GM12878 (cell line): ENCODE measurements around the gene ING5.

Experiments
- CHD1 ChIP-seq: IDR thresholded peaks from 2 replicates; pipeline ENCODE4 v1.6.1; 2012; ENCODE audit warnings: low read depth, low read length, improper control_type of control experiment
- CREB1 ChIP-seq: IDR thresholded peaks from 2 replicates; pipeline ENCODE4 v1.6.1; 2012; ENCODE audit warnings: low read depth, mild to moderate bottlenecking, inconsistent platforms
- EZH2 ChIP-seq: IDR thresholded peaks from 2 replicates; pipeline ENCODE4 v1.6.1; 2012; ENCODE audit warnings: low read depth, mild to moderate bottlenecking, control low read depth, inconsistent platforms, low read length, borderline replicate concordance; ENCODE audit not compliant: control insufficient read depth
- JUND ChIP-seq: IDR thresholded peaks from 2 replicates; pipeline ENCODE4 v1.6.1; 2012; ENCODE audit warnings: low read depth, mild to moderate bottlenecking, low read length, improper control_type of control experiment, moderate library complexity
- POLR2A ChIP-seq: IDR thresholded peaks from 2 replicates; pipeline ENCODE4 v1.6.1; 2011; ENCODE audit warnings: low read depth, mild to moderate bottlenecking, low read length
- RB1 ChIP-seq: fragments of 450-650 bp; formaldehyde crosslinking; IDR thresholded peaks from 2 replicates; pipeline ENCODE4 v1.6.1; 2017; ENCODE audit warnings: mild to moderate bottlenecking, borderline replicate concordance
- TARDBP ChIP-seq: IDR thresholded peaks from 2 replicates; pipeline ENCODE4 v1.6.1; 2016; ENCODE audit warnings: borderline replicate concordance
- TF ChIP-seq, protein P1 (sequence below), 3 experiments: IDR thresholded peaks in 2 of 3; conservative IDR thresholded peaks in 1 of 3; 2 replicates each; pipeline ENCODE4 v1.5.1; 2011; ENCODE audit warnings: low read depth in 3 of 3, low read length in 3 of 3, mild to moderate bottlenecking in 3 of 3, control low read depth in 2 of 3, moderate library complexity in 2 of 3, inconsistent platforms in 1 of 3, mixed read lengths in 1 of 3; ENCODE audit not compliant: control insufficient read depth in 2 of 3, insufficient read depth in 1 of 3; ENCODE audit errors: extremely low read depth in 1 of 3
- TF ChIP-seq, protein P2 (sequence below): fragments of 450-650 bp; IDR thresholded peaks from 2 replicates; pipeline ENCODE4 v1.6.1; 2018; ENCODE audit warnings: borderline replicate concordance, mild to moderate bottlenecking; ENCODE audit not compliant: partially characterized antibody
- TF ChIP-seq, protein P3 (sequence below): fragments of 450-650 bp; IDR thresholded peaks from 2 replicates; pipeline ENCODE4 v1.6.1; 2017; ENCODE audit warnings: antibody characterized with exemption, mild to moderate bottlenecking, moderate library complexity
- TF ChIP-seq, protein P4 (sequence below): IDR thresholded peaks from 2 replicates; pipeline ENCODE4 v1.6.1; 2011; ENCODE audit warnings: low read depth, low read length, improper control_type of control experiment, borderline replicate concordance
- TF ChIP-seq, protein P5 (sequence below): fragments of 450-650 bp; IDR thresholded peaks from 2 replicates; pipeline ENCODE4 v1.6.1; 2017; ENCODE audit warnings: mild to moderate bottlenecking, low read depth, inconsistent platforms; ENCODE audit not compliant: poor library complexity, severe bottlenecking
- TF ChIP-seq, protein P6 (sequence below): fragments of 450-650 bp; IDR thresholded peaks from 2 replicates; pipeline ENCODE4 v1.6.1; 2018; ENCODE audit warnings: mild to moderate bottlenecking, low read depth, moderate library complexity; ENCODE audit not compliant: partially characterized antibody

DNA sequence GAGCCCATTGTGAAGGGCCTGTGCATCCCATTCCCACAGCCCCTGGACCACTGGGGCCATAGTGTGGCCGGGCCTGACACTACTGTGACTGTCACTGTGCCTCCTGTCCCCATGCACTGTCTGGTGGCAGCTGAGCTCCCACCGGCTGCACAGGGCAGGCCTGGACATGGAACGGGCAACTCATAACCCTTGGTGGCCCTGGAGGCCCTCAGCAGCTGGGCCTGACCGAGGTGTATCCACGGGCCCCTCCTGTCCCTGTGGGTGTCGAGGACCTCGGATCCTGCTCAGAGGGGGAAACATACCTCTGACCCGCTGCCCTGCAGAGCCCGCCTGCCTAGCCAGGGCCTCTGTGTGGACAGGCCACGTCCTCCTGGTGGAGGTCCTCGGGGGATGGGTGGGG is 67.0 kb downstream of the ING5 start:
- no peak for TF ChIP-seq TARDBP
- TF ChIP-seq, protein P1, sequence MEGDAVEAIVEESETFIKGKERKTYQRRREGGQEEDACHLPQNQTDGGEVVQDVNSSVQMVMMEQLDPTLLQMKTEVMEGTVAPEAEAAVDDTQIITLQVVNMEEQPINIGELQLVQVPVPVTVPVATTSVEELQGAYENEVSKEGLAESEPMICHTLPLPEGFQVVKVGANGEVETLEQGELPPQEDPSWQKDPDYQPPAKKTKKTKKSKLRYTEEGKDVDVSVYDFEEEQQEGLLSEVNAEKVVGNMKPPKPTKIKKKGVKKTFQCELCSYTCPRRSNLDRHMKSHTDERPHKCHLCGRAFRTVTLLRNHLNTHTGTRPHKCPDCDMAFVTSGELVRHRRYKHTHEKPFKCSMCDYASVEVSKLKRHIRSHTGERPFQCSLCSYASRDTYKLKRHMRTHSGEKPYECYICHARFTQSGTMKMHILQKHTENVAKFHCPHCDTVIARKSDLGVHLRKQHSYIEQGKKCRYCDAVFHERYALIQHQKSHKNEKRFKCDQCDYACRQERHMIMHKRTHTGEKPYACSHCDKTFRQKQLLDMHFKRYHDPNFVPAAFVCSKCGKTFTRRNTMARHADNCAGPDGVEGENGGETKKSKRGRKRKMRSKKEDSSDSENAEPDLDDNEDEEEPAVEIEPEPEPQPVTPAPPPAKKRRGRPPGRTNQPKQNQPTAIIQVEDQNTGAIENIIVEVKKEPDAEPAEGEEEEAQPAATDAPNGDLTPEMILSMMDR (IDR thresholded peaks at IDR 0.05 in 2 of 3, conservative IDR thresholded peaks at IDR 0.05 in 1 of 3; ENCODE audit: control insufficient read depth in 2 of 3, extremely low read depth in 1 of 3, insufficient read depth in 1 of 3, low read depth in 3 of 3, low read length in 3 of 3) = no peak
- TF ChIP-seq, protein P2, sequence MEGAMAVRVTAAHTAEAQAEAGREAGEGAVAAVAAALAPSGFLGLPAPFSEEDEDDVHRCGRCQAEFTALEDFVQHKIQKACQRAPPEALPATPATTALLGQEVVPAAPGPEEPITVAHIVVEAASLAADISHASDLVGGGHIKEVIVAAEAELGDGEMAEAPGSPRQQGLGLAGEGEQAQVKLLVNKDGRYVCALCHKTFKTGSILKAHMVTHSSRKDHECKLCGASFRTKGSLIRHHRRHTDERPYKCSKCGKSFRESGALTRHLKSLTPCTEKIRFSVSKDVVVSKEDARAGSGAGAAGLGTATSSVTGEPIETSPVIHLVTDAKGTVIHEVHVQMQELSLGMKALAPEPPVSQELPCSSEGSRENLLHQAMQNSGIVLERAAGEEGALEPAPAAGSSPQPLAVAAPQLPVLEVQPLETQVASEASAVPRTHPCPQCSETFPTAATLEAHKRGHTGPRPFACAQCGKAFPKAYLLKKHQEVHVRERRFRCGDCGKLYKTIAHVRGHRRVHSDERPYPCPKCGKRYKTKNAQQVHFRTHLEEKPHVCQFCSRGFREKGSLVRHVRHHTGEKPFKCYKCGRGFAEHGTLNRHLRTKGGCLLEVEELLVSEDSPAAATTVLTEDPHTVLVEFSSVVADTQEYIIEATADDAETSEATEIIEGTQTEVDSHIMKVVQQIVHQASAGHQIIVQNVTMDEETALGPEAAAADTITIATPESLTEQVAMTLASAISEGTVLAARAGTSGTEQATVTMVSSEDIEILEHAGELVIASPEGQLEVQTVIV = no peak
- TF ChIP-seq, protein P3, sequence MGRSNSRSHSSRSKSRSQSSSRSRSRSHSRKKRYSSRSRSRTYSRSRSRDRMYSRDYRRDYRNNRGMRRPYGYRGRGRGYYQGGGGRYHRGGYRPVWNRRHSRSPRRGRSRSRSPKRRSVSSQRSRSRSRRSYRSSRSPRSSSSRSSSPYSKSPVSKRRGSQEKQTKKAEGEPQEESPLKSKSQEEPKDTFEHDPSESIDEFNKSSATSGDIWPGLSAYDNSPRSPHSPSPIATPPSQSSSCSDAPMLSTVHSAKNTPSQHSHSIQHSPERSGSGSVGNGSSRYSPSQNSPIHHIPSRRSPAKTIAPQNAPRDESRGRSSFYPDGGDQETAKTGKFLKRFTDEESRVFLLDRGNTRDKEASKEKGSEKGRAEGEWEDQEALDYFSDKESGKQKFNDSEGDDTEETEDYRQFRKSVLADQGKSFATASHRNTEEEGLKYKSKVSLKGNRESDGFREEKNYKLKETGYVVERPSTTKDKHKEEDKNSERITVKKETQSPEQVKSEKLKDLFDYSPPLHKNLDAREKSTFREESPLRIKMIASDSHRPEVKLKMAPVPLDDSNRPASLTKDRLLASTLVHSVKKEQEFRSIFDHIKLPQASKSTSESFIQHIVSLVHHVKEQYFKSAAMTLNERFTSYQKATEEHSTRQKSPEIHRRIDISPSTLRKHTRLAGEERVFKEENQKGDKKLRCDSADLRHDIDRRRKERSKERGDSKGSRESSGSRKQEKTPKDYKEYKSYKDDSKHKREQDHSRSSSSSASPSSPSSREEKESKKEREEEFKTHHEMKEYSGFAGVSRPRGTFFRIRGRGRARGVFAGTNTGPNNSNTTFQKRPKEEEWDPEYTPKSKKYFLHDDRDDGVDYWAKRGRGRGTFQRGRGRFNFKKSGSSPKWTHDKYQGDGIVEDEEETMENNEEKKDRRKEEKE = no peak
- TF ChIP-seq, protein P4, sequence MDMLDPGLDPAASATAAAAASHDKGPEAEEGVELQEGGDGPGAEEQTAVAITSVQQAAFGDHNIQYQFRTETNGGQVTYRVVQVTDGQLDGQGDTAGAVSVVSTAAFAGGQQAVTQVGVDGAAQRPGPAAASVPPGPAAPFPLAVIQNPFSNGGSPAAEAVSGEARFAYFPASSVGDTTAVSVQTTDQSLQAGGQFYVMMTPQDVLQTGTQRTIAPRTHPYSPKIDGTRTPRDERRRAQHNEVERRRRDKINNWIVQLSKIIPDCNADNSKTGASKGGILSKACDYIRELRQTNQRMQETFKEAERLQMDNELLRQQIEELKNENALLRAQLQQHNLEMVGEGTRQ = no peak
- TF ChIP-seq CREB1 = no peak
- TF ChIP-seq JUND = no peak
- TF ChIP-seq CHD1 = no peak
- TF ChIP-seq, protein P5, sequence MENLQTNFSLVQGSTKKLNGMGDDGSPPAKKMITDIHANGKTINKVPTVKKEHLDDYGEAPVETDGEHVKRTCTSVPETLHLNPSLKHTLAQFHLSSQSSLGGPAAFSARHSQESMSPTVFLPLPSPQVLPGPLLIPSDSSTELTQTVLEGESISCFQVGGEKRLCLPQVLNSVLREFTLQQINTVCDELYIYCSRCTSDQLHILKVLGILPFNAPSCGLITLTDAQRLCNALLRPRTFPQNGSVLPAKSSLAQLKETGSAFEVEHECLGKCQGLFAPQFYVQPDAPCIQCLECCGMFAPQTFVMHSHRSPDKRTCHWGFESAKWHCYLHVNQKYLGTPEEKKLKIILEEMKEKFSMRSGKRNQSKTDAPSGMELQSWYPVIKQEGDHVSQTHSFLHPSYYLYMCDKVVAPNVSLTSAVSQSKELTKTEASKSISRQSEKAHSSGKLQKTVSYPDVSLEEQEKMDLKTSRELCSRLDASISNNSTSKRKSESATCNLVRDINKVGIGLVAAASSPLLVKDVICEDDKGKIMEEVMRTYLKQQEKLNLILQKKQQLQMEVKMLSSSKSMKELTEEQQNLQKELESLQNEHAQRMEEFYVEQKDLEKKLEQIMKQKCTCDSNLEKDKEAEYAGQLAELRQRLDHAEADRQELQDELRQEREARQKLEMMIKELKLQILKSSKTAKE = no peak
- no peak for TF ChIP-seq EZH2
- TF ChIP-seq, protein P6, sequence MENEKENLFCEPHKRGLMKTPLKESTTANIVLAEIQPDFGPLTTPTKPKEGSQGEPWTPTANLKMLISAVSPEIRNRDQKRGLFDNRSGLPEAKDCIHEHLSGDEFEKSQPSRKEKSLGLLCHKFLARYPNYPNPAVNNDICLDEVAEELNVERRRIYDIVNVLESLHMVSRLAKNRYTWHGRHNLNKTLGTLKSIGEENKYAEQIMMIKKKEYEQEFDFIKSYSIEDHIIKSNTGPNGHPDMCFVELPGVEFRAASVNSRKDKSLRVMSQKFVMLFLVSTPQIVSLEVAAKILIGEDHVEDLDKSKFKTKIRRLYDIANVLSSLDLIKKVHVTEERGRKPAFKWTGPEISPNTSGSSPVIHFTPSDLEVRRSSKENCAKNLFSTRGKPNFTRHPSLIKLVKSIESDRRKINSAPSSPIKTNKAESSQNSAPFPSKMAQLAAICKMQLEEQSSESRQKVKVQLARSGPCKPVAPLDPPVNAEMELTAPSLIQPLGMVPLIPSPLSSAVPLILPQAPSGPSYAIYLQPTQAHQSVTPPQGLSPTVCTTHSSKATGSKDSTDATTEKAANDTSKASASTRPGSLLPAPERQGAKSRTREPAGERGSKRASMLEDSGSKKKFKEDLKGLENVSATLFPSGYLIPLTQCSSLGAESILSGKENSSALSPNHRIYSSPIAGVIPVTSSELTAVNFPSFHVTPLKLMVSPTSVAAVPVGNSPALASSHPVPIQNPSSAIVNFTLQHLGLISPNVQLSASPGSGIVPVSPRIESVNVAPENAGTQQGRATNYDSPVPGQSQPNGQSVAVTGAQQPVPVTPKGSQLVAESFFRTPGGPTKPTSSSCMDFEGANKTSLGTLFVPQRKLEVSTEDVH = no peak
- TF ChIP-seq RB1 = no peak
- no peak for TF ChIP-seq POLR2A
